ENCODE results near the gene ESYT2. TPM values are rescaled to one million over a fixed set of nuclear protein-coding genes. Genes with fewer than 3 reads are reported as not detected.

ESYT2 gene
- total and polyA plus RNA-seq, 2 of the 4 experiments (the other 2 are of a cell fraction): 26.7 to 69.9 TPM

DNA sequence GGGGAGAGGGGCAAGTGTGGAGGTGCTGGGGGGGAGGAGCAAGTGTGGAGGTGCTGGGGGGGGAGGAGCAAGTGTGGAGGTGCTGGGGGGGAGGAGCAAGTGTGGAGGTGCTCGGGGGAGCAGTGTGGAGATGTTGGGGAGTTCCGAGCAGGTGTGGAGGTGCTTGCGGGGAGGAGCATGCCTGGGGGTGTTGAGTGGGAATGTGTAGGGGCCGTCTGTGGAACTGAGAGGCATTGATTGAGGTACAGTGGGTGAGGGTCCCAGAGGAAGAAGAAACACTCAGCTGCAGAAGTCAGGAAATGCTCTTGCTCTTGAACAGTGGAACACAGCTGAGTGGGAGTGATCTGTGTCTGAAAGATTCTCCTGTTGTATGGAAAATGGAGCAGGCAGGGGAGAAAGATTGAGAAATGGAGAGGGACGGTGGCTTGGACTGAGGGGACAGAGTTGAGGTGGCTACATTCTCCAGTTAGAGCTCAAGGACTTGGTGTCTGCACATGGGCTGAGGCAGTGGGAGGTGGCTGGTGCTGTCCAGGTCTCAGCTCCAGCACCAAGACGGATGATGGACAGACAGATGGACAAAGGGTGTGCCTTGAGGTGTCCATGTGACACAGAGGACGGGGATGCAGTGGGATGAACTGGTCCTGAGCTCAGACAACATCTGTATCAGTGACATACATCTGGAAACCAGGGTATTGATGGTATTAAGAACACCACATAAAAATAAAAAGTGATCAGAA, 99.5 kb downstream of the ESYT2 start:
- no peak overlapping the region for H4K5ac ChIP-seq (ENCODE audit: low read depth, low read length)
- POLR2A ChIA-PET (ENCODE audit: unreplicated experiment): no interaction called here
- H2BK20ac ChIP-seq (ENCODE audit: low read depth, low read length): no peak overlapping the region
- peaks cover 2% of the 10 kb centered on the region; the same call in 1 of the 2 replicates for H3K4me1 ChIP-seq (ENCODE audit: control insufficient read depth, insufficient read depth, low read length)
- peaks cover 16% of the 10 kb centered on the region; the same call in 1 of the 2 replicates for H3K36me3 ChIP-seq (ENCODE audit: control insufficient read depth, insufficient read depth, low read length)
- no peak overlapping the region for H3K56ac ChIP-seq (ENCODE audit: extremely low read depth, insufficient read depth, low read length)
- no peak overlapping the region for H2BK5ac ChIP-seq (ENCODE audit: low read depth, low read length, poor library complexity, severe bottlenecking)
- H2BK120ac ChIP-seq (ENCODE audit: low read depth, low read length): no peak overlapping the region
- no peak overlapping the region for H3K27ac ChIP-seq (ENCODE audit: insufficient read depth, low read length)
- H3K4me2 ChIP-seq (ENCODE audit: low read depth, low read length): no peak overlapping the region
- H2AK5ac ChIP-seq (ENCODE audit: low read depth, low read length): no peak overlapping the region
- no peaks in the 10 kb centered on the region for H4K20me1 ChIP-seq (ENCODE audit: insufficient read depth, low read length)
- BruUV-seq (replicated peaks): no TSS peak
- no peak overlapping the region for H3K23ac ChIP-seq (ENCODE audit: low read depth, low read length)
- no peaks in the 10 kb centered on the region for H3K9me3 ChIP-seq (ENCODE audit: control insufficient read depth, insufficient read depth, low read length)
- H3K18ac ChIP-seq (ENCODE audit: low read depth, low read length): no peak overlapping the region
- no peak overlapping the region for H3K4me3 ChIP-seq (ENCODE audit: insufficient read depth, low read depth, low read length)
- peaks cover 8% of the 10 kb centered on the region; the same call in 1 of the 2 replicates for H3K9me1 ChIP-seq (ENCODE audit: insufficient read depth, low read length)
- H4K91ac ChIP-seq (ENCODE audit: insufficient read depth, low read depth, low read length): no peak overlapping the region
- intact Hi-C loops (cut with micrococcal nuclease) (no loop called here), in situ Hi-C loops (cut with MboI; ENCODE audit: low sequenced_read_pairs) (no loop called here), dilution Hi-C loops (cut with HindIII; ENCODE audit: low sequenced_read_pairs, unreplicated experiment) (no loop called here)
- no peak overlapping the region for H3K4ac ChIP-seq (ENCODE audit: low read depth, low read length)
- CTCF ChIA-PET: interaction anchor here (0.5 kb wide), 1 partner anchor 32 kb away, joined by 3 read pairs; no protein-coding TSS in a partner anchor
- DNase-seq (no peak), ATAC-seq (ENCODE audit: low read depth) (no peak)
- no peak overlapping the region for H3K14ac ChIP-seq (replicated peaks; ENCODE audit: low read depth, low read length)
- H4K8ac ChIP-seq (ENCODE audit: low read depth in 2 of 2, low read length in 2 of 2): no peak overlapping the region
- peak overlapping the region; percentile 65 for H2AK9ac ChIP-seq (replicated peaks; ENCODE audit: low read depth, low read length, poor library complexity)
- 87% methylated on average over 6 of the region's 7 CpGs; no CpG with 5 or more reads in 1 of the 2 experiments for WGBS, 2 experiments (ENCODE audit: extremely low coverage in 2 of 2, insufficient read length in 1 of 2)
- H2BK15ac ChIP-seq (ENCODE audit: low read depth, low read length): no peak overlapping the region
- no peaks in the 10 kb centered on the region for H3K27me3 ChIP-seq (ENCODE audit: control insufficient read depth, insufficient read depth, low read length)
- no peak overlapping the region for H3K9ac ChIP-seq (ENCODE audit: low read depth, low read length)
- no peak overlapping the region for H2AFZ ChIP-seq (replicated peaks; ENCODE audit: low read length, poor library complexity)
- peaks cover 0 to 3% of the 10 kb centered on the region in 2 experiments; a peak in 2 of 4 replicates for H3K79me1 ChIP-seq (ENCODE audit: low read depth in 1 of 2, low read length in 2 of 2)
- TF ChIP-seq FOS (IDR thresholded peaks at IDR 0.05; ENCODE audit: low read depth, low read length): no peak
- no peak for TF ChIP-seq MAZ (IDR thresholded peaks at IDR 0.05; ENCODE audit: borderline replicate concordance, low read depth, low read length)
- no peak for TF ChIP-seq NFE2L2 (IDR thresholded peaks at IDR 0.05; ENCODE audit: low read depth, low read length)
- no peak for TF ChIP-seq RFX5 (IDR thresholded peaks at IDR 0.05; ENCODE audit: low read depth, low read length)
- TF ChIP-seq MXI1 (IDR thresholded peaks at IDR 0.05; ENCODE audit: borderline replicate concordance, low read depth, low read length): no peak
- no peak for TF ChIP-seq BHLHE40 (IDR thresholded peaks at IDR 0.05; ENCODE audit: low read depth, low read length)
- no peak for TF ChIP-seq POLR2A (IDR thresholded peaks at IDR 0.05; ENCODE audit: low read depth, low read length)
- TF ChIP-seq RAD21 (IDR thresholded peaks at IDR 0.05; ENCODE audit: low read length): no peak
- TF ChIP-seq MAFK (IDR thresholded peaks at IDR 0.05; ENCODE audit: low read depth, low read length): no peak
- TF ChIP-seq SMC3 (IDR thresholded peaks at IDR 0.05; ENCODE audit: low read depth, low read length): no peak
- TF ChIP-seq CEBPB (IDR thresholded peaks at IDR 0.05; ENCODE audit: low read depth, low read length): no peak
- TF ChIP-seq, protein P1, sequence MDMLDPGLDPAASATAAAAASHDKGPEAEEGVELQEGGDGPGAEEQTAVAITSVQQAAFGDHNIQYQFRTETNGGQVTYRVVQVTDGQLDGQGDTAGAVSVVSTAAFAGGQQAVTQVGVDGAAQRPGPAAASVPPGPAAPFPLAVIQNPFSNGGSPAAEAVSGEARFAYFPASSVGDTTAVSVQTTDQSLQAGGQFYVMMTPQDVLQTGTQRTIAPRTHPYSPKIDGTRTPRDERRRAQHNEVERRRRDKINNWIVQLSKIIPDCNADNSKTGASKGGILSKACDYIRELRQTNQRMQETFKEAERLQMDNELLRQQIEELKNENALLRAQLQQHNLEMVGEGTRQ (IDR thresholded peaks at IDR 0.05; ENCODE audit: low read depth, low read length): no peak
- TF ChIP-seq, protein P2, sequence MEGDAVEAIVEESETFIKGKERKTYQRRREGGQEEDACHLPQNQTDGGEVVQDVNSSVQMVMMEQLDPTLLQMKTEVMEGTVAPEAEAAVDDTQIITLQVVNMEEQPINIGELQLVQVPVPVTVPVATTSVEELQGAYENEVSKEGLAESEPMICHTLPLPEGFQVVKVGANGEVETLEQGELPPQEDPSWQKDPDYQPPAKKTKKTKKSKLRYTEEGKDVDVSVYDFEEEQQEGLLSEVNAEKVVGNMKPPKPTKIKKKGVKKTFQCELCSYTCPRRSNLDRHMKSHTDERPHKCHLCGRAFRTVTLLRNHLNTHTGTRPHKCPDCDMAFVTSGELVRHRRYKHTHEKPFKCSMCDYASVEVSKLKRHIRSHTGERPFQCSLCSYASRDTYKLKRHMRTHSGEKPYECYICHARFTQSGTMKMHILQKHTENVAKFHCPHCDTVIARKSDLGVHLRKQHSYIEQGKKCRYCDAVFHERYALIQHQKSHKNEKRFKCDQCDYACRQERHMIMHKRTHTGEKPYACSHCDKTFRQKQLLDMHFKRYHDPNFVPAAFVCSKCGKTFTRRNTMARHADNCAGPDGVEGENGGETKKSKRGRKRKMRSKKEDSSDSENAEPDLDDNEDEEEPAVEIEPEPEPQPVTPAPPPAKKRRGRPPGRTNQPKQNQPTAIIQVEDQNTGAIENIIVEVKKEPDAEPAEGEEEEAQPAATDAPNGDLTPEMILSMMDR (conservative IDR thresholded peaks at IDR 0.05; ENCODE audit: low read depth, low read length): no peak
- no peak for TF ChIP-seq RCOR1 (IDR thresholded peaks at IDR 0.05; ENCODE audit: insufficient replicate concordance, low read length)
- TF ChIP-seq CHD1 (IDR thresholded peaks at IDR 0.05; ENCODE audit: low read depth, low read length): no peak
